NCI-H1048 (cell line): ENCODE results near the gene CST11.

Experiments
- DNase-seq: peaks from one replicate; lab custom pipeline; 2025; lab: John Stamatoyannopoulos, UW

The CST11 gene

GRCh38 chr20:23453549-23454543 is 1.2 kb upstream of the CST11 start:
- no peak for DNase-seq

- DNase-seq, result no peak
Observed at GRCh38 chr20:23451956-23452487, 654 bp downstream of the CST11 start.

GRCh38 chr20:23450877-23451276 is 1.8 kb downstream of the CST11 start:
- DNase-seq, result no peak

GRCh38 chr20:23449421-23449820 is 3.3 kb downstream of the CST11 start:
- no peak for DNase-seq

- DNase-seq, result no peak
Observed at GRCh38 chr20:23448167-23448566, 4.5 kb downstream of the CST11 start.

- no peak for DNase-seq
Observed at GRCh38 chr20:23446505-23446904, 6.2 kb downstream of the CST11 start.

GRCh38 chr20:23445596-23446217 is 7.0 kb downstream of the CST11 start:
- no peak for DNase-seq

- DNase-seq, result no peak
Observed at GRCh38 chr20:23444859-23445258, 7.8 kb downstream of the CST11 start.

- no peak for DNase-seq
Observed at GRCh38 chr20:23442436-23442835, 10.2 kb downstream of the CST11 start.

GRCh38 chr20:23441850-23442313 is 10.8 kb downstream of the CST11 start:
- DNase-seq, result peak; percentile 13

GRCh38 chr20:23440004-23440403 is 12.7 kb downstream of the CST11 start:
- no peak for DNase-seq

- DNase-seq, result no peak
Observed at GRCh38 chr20:23438661-23439060, 14.0 kb downstream of the CST11 start.

- DNase-seq, result no peak
Observed at GRCh38 chr20:23437126-23437899, 15.4 kb downstream of the CST11 start.

GRCh38 chr20:23436681-23437080 is 16.0 kb downstream of the CST11 start:
- no peak for DNase-seq

- no peak for DNase-seq
Observed at GRCh38 chr20:23435626-23436539, 16.8 kb downstream of the CST11 start.

- no peak for DNase-seq
Observed at GRCh38 chr20:23434521-23435313, 18.0 kb downstream of the CST11 start.

- DNase-seq, result no peak
Observed at GRCh38 chr20:23433628-23434027, 19.0 kb downstream of the CST11 start.

GRCh38 chr20:23425129-23425528 is 27.5 kb downstream of the CST11 start:
- no peak for DNase-seq

- DNase-seq, result peak; percentile 60
Observed at GRCh38 chr20:23420943-23421931, 31.4 kb downstream of the CST11 start, which contains the start of gene NAPB. NAPB (minus strand) TSS chr20:23421488; CDS start chr20:23421402, 86 bp downstream.
